Endothelial cell of hepatic sinusoid (primary cell): ENCODE data around the gene COL27A1.

Source experiments
- in situ Hi-C: cut with HindIII; loops from 2 replicates; pipeline ENCODE4 v1.10.0; 2017; ENCODE audit warnings: low sequenced_read_pairs

Gene COL27A1

DNA sequence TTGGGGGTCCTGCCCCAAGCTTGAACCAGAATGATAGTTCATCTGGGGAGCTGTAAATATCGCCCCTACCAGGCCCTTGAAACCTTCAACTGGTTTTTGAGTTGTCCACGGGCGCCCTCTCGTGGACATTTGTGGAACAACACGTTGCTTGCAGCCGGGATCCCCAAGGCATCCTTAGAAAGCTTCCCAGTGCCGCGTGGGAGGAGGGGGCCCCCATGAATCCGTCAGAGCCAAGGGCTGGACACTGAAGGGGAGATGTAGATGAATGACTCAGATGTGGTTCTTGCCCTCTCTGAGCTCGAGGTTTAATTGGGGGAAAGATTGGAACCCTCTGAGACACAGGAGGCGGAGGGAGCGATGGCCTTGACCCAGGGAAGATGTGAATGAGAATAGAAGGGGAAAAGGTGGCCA is 135.7 kb downstream of the COL27A1 start:
- in situ Hi-C loops: loop anchor here (5.0 kb wide), 1 partner anchor 74 kb away; no protein-coding TSS in a partner anchor

DNA sequence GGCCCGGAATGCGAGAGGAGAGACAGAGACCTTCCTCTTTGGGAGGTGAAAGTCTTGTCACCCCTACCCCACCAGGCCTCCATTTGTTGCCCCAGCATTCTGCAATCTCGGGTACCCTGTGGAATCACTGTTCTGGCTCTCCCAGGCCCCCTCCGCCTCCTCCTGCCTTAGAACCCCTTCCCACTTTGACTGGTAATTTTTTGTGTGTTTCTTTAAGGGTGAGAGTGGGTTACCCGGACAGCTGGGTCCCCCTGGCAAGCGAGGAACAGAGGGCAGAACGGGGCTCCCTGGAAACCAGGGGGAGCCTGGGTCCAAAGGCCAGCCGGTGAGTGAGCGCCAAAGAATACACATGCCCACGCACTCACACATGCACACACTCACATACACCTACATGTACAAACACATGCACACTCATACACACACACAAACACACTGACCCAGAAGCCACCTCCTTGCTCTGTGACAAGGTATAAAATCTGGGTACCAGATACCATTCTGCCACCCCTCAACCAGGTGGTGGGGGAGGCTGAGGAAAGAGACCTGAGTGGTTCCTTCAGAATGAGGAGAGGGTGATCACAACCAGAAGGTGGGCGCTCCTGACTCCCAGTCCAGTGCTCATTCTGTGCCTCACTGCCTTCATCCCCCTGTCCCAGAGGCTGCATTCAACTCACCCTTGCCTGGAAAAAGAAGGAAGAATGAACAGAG is 136.7 kb downstream of the COL27A1 start:
- in situ Hi-C loops: loop anchor here (5.0 kb wide), 1 partner anchor 75 kb away; no protein-coding TSS in a partner anchor

DNA sequence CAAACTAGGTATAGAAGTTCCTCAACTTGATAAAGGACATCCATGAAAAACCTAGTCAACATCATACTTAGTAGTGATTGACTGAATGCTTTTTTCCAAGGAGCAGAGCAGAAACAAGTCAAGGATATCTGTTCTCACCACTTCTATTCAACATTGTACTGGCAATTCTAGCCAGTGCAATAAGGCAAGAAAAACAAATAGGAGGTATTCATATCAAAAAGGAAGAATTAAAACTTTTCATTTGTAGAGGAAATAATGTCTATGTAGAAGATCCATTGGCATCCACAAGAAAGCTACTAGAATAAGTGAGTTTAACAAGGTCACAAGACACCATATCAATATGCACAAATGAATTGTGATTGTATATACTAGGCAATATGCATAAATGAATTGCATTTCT is 139.3 kb downstream of the COL27A1 start:
- in situ Hi-C loops: loop anchor here (5.0 kb wide), 1 partner anchor 77 kb away; no protein-coding TSS in a partner anchor

DNA sequence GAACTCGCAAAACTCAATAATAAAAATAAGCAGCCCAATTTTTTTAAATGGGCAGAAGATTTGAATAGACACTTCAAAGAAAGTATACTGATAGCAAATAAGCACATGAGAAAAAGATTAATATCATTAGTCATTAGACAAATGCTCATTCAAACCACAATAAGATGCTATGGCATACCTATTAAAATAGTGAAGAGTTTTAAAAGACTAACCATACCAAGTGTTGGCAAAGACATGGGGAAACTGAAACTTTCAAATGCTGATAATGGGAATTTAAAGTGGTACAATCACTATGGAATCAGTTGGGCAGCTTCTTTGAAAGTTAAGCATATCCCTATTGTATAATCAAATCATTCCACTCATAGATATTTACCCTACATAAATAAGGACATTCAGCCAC is 141.0 kb downstream of the COL27A1 start:
- in situ Hi-C loops: no loop called here

DNA sequence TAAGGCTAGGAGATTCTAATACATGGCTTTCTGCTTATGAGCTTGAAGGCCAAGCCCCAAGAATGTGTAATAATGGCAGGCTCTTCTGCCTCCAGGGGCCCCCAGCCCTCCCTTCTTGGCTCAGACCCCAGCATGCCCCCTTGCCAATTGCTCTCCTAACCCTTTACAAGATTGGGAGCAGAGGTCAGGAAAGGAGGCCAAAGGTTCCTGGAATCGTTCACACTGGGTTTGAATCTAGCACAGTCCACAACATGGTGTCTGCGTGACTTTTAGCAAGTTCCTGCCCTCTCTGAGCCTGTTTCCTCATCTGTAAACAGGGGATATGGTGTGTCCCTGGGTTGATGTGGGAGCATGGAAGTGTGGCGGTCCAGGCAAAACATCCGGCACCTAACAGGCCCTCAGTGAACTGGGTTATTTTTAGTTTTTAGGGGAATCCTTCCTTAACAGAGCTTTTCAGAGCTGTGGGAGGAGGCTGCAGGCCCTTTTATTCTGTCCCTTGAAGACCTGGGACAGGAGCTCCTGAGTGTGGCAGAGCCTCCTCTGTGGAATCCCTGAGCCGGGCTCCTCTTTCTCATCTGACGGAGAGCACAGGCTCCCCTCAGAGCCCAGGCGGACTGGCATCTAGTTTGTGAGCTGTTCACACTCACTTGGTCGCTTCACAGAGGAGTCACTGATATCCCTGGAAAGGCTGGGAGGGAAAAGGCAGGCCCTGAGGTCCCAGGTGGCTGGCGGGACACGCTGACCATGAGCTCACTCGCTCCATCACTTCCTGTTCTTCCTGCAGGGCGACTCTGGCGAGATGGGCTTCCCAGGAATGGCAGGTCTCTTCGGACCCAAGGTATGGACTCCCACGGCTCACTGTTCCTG is 144.2 kb downstream of the COL27A1 start:
- in situ Hi-C loops: no loop called here

DNA sequence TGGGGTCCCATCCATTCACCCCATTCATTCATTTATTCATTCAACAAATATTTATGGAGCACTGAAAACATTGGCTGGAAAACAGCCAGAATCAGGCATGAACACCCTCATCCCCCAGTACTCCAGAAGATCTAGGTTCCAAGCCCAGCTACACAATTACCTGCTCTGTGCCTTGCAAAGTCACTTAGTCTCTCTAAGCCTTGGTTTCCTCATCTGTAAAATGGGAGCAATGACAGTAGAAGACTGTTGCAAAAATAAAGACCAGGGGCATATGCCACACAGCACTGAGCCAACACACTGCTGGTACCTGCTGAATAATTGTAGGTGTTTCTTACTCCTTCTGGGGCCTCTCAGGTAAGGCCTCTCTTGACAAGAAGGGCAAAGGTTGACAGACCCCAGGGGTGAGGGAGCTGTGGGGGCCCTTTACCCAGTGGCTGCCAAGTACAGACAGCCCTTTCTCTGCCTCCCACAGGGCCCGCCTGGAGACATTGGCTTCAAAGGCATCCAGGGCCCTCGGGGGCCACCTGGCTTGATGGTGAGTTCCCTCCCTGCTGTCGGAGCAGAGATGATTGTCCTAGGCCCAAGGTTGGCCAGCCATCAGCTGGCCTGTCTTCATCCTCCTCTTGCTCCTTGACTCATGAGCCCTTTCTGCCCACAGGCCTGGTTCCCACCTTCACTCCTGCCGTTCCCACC is 145.0 kb downstream of the COL27A1 start:
- in situ Hi-C loops: no loop called here

DNA sequence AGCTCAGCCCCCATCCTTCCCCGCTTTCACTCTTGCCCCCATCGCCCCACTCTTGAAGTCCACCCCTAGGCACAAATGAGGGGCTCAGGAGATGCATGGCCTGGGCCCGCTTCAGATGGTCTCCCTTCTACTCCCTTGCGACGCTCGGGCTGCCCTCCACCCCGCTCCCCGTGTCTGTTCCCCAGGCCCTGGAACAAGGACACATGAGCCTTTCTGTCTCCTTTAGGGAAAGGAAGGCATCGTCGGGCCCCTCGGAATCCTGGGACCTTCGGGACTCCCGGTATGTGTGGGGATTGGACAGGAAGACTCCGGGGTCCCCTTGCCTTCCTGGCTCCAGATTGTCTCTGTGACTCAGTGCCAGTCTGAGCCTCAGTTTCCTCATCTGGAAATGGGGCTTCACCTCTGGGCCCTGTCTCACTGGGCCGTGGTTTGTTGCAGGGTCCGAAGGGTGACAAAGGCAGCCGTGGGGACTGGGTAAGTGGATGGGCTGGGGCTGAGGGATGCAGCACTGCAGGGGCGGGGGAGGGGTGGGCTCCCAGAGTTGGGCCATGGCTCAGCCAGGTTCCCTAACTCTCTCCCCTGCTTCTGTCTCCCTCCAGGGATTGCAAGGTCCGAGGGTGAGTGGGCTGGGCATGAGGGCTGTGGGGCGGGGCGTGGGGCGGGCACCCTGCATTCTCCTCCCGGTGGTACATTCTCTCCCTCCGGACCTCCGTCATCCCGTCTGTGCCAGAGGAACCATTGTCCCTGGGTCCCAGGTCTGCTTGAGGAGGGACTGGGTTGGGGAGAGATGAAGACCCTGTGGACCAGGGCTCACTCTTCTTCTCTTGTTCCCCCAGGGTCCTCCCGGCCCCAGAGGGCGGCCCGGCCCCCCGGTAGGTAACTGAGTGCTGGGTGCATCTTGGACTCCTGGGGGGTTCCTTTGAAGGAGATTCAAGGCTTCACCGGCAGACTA is 145.8 kb downstream of the COL27A1 start:
- in situ Hi-C loops: no loop called here

DNA sequence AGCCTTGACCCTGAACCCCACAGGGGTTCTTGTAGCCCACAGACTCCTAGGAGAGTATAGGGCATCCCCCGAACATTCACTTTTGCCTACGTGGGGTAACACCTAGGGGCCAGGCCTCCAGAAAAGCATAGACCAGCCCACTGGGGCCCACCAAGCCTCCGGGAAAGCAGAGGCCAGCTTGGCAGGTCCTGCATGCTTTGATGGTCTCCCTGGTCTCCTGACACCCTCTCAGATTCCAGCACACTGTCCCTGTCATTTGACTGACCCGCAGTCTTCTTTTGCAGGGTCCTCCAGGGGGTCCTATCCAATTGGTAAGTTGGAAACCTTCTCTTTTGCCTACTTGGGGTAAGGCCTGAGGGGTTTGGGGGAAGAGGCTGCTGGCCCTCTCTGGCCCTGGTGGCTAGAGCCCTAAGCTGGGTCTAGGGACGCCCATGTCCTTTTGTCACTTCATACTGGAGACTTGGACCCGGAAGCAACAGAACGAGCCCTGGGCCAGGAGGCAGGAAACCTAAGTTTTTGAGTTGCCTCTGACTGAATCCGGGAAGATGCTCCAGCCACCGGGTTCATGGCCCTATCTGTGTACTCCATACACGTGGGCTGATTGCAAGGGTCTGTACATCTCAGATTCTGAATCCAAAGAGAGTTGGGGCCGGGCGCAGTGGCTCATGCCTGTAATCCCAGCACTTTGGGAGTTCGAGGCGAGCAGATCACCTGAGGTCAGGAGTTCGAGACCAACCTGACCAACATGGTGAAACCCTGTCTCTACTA is 146.6 kb downstream of the COL27A1 start:
- in situ Hi-C loops: no loop called here

DNA sequence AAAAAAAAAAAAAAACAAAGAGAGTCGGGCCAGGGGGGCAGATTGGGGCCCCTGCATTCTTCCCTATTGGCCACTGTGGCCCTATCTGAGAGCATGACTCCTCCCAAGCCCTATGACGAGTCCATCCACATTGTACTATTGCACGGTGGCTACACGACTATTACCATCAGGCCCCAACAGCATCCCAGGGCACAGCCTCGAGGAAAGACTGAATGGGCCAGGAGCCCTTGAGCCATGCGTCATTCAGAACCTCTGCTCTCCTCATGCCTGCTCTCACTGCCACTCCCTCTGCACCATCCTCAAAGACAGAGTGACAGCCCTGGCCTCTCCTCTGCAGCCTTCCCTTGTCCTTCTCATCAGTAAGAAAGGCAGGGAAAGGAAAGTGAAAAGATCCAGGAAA is 147.4 kb downstream of the COL27A1 start:
- in situ Hi-C loops: no loop called here

DNA sequence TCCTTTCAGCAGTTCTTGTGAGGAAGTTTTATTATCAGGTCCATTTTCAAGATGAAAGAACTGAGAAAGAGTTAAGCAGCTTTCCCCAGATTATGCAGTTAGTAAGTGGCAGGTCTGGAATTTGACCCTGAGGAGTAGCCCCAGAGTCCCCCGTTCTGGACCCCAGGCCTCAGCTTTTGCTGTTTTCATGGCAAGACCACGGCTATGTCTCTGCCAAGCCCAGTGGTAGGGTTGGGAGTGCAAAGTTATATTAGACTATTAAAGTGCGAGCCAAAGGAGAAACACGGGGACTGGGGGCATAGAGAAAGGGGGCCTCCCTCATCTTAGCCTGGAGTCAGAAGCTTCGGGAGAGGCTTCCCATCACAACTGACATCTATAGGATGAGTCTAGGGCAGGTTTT is 148.2 kb downstream of the COL27A1 start:
- in situ Hi-C loops: no loop called here

DNA sequence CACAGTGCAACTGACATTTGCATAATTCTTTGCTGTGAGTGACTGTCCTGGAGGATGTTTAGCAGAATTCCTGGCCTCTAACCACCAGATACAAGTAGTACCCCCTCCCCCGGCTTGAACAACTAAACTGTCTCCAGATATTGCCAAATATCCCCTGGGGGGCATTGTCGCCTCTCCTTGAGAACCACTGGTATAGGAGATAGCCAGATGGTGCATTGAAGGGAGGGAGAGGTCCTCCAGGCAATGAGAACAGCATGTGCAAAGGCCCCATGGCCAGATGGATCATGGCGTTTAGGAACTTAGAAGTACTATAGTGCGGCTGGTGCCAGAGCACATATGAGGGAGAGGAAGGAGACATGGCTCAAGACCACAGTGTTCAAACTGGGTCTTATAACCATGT is 148.6 kb downstream of the COL27A1 start:
- in situ Hi-C loops: no loop called here

DNA sequence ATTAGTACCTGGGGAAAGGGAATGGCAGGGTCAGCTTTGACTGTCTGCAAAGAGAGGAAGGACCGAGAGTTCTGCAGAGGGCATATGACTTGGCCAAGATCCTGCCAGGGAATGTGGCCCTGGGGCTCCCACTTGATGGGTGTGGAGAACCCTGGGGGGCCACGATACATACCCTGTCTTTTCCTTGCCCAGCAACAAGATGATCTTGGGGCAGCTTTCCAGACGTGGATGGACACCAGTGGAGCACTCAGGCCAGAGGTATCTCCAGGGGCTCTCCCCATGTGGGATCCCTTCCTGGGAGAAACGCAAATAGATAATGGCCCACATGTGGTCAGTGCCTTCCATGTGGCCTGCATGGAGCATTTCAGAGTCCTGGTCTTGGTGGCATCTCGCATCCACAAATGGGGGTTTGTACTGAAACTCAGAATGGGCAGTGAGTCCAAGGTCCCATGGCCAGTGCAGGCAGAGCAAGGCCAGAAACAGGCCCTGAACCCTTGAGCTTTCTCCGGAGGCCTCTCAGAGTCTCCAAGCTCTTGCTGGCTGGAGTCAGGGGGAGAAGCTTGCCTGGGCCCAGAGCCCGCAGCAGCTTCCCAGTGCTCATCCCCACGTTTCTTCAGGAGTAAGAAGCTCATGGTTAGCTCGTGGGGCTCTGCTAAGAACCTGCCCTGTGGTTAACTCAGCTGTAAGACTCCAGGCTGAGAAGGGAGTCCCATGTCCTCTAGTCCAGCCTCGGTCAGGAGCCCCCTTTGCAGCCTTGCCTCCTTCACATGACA is 149.3 kb downstream of the COL27A1 start:
- in situ Hi-C loops: no loop called here

DNA sequence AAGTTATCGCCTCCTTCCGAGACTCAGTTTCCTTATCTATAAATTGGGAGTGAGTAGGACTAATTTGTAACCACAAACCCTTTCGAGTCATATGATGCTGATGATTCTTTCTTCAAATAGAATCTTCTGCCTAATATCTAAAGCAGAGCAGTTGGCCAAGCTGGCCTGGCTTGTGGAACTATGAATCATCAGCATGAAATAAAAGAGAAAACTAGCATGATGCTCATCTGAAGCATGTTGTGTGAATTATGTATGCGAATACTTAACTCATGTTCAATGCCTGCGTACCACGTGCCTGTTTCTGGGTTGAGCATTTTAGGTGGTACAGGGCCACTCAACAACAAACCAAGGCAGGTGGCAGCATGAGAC is 152.5 kb downstream of the COL27A1 start:
- in situ Hi-C loops: no loop called here

DNA sequence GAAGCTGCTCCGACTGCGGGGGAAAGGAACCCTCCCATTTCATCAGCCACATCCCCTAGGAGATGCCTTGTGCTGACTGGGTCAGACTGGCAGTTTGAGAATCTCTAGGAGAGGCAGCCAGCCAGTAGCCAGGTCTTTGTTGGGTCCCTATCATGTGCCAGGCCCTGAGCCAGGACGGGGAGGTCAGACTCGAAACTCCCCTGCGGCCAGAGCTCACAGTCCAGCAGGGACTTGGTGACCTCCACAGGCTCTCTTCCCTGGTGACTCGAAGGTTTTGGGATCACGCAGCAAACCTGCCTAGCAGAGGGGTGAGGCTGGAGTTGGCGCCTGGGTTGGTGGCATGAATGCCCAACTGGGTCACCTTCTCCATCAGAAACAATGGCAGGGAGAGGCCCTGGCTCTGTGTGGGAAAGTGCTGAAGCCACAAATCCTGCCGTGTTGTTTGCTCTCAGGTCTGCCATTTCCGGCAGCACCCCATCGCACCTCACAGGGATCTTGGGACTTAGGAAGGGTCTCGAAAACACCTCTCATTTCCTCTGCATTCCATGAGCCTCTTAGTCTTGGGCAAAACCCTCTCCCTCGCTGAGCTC is 153.1 kb downstream of the COL27A1 start:
- in situ Hi-C loops: no loop called here

DNA sequence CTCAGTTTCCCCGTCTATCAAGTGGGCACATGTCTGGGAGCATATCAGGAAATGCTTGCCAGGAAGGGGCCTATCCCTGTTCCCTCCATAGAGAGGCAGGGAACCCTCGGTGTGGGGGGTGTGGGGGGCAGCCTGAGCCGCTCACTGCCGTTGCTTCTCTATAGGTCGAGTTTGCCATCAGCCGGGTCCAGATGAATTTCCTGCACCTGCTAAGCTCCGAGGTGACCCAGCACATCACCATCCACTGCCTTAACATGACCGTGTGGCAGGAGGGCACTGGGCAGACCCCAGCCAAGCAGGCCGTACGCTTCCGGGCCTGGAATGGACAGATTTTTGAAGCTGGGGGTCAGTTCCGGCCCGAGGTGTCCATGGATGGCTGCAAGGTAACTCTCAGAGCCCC is 153.8 kb downstream of the COL27A1 start:
- in situ Hi-C loops: no loop called here

DNA sequence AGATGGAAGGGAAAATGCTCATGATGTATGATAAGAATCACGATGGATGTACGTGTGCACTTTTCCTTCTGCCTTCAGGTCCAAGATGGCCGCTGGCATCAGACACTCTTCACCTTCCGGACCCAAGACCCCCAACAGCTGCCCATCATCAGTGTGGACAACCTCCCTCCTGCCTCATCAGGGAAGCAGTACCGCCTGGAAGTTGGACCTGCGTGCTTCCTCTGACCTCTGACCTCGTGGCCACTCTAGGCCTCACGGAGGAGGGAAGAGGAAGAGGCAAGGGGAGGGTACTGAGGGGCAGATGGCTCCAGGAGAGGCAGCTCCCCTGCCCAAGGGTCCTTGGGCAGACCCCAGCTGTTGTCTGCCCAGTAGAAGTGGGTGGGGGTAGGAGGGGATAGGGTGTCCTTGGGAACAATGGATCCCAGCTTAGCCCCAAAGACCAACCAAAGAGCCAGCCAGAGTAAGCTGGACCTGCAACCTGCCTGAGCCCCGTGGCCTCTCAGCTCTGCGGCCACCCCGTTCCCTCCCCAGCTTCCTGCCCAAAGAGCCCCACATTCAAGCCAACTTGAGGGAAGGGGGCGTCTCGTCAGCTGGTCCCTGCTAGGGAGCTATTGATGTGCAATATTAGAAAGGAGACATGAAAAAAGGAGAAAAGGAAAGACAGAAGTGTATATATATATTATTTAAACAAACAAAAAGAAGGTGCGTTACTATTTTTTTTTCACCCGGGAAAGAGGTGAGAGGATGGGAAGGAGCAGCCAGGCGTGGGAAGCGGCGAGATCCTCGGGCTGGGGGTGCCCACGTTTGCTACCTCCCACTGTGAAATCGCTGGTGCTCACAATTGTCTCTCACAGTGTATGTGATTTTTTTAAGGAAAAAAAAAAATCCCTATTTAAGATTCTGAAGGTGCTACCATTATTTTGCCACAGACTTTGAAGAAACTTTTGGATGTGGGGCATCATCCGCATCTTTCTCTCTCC is 155.4 kb downstream of the COL27A1 start:
- in situ Hi-C loops: no loop called here
